Activated CD4-positive, CD25-positive, alpha-beta regulatory T cell treated with anti-CD3 and anti-CD28 coated beads, Interleukin-2, amount 50 U/mL, for 16 hours (primary cell): ENCODE measurements around the gene TAF3.

Source experiments
- DNase-seq: peaks from one replicate; pipeline ENCODE4 v3.0.0-alpha.2; 2020; ENCODE audit warnings: low read depth, low spot score

Gene TAF3

DNA sequence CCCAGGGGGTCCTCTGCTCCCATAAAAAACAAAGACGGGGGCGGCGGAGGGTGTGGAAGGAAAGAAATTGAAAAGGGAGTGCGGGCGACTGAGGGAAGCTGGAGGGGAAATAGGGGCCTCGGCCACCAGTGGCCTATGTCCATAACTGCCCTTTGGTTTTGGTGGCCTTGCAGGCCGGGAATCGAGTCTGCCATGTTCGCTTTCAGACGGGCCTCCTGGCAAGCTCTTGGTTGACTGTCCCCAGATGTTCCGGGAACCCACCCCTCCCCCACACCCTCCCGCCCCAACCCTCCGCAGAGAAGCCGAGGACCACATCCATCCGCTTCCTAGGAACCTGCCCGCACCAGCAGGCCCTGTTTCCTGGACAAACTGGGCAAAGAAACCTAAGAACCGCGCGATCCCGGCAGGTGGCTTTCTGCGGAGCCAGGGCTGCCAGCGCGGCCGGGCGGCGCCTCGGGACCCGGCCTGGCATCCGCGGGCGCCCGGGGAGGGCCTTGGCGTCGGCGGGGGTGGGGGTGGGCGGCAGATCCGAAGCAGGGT, 216.2 kb downstream of the TAF3 start:
- no peak for DNase-seq

DNA sequence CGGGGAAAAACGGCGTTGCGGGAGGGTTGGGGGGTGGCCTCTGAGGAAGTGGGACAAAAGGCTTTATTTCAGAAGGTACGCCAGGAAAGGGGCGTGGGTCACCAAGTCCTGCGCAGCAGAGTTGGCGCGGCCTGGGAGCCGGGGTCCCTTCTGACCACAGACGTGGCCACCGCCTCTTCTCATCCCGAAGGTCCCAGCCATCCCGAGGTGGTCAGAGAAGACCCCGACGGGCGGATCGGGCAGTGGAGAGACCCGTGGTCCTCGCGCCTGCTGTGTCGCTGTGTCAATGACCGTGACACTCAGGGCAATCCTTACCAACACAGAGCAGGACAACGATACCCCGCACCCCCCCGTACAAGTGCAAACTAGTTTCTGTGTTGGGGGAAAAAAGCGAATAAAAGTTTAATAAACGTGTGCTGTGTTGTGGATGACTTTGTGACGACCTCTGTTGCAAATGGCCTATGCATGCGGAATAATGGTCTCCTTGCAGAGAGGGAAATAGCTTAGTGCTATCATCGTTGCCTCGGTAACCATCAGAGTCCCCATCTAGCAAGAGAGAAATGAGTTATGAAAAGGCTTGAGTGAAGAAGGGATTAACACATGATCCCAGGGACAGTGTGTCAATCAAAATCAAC, 216.8 kb downstream of the TAF3 start:
- DNase-seq = no peak

DNA sequence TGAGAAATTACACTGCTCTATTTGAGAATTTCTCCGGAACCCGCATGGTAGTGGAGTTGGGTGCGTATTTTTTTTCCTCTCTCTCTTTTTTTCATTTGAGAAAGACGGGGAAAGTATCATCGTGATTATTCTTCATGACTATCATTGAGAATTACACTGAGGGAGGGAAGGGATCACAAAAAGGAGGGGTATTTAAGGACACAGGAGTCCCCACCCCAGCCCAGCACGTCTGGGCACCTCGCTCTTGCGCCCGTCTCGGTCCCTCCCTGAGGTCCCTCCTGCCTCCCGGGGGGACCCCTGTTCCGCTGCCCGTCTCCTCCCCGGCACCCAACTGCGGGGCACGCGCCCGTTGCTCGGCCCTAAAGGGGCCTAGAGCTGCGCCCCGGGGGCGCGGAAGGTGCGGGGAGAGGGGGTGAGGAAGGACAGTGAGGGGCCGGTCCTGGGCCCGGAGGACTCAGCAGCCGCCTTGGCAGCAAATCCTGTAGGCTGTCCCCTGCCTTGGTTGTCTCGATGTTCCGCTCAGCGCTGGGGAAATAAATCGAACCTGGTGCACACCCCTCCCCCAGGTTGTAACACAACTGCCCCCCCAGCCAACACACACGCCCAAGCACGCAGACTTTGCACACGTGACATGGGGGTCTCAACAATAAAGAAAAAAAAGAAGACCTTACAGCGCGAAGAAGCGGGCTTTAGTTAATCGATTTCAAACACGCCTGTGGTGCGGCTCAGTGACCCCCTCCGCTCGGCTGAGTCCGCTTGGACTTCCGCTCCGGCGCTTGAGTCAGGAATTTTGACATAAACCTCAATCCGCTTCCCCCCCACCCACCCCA, 217.6 kb downstream of the TAF3 start:
- DNase-seq = no peak

DNA sequence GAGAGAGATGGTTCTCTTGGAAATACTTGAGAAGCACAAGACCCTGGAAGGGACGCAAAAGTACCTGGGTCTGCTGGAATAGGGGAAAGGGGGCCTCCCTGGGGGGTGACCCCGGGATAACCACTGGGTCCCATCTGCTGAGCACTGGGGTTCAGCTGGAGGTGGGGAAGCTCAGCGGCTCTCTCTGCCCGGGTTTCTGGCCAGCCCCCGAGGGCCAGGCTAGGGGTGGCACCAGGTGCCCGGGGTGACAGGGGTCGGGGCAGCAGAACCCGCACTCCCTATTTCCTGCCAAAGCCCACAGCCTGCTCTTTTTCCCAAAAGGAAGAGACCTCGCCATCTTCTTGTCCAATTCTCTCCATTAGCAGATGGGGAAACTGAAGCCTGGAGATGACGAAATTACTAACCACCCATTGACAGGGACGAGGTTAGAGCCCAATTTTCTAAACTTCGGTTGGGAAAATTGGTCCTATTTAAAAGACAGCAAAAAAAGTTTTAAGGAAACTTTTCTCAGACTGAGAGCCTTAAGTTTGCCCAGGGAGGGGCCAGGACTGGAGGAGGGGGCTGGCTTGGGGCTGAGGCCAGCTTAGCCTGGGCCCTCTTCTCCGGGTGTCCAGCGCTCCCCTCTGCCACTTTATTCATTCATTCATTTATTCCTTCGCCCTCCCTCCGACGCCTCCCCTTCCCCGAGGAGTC, 218.3 kb downstream of the TAF3 start:
- DNase-seq = no peak

DNA sequence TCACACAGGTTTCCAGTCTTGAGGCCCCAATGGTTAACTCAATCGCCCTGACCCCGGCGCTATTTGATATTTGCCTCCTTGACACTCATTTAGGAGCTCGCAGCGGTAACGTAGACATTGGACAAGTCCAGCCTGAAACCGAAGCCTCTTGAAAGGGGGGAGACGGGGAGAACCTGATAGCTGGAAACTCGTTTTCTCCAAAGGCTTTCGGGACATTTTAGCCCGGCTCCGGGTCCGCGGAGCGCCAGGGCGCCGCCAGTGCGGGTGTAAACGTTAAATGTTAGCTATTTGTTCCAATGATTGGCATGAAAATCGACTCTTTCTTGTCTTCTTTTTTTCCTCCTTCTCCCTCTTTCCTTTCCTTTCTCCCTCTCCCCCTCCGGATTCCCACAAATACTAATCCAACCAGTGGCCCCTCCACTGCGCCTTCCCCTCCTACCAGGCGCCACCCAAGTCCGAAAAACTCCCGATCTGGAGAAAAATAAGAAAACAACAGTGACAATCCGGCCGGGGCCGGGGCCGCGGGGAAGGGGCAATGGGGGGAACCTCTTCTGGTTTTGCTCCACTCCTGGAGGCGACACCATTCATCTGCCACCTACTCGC, 219.0 kb downstream of the TAF3 start:
- DNase-seq = no peak

DNA sequence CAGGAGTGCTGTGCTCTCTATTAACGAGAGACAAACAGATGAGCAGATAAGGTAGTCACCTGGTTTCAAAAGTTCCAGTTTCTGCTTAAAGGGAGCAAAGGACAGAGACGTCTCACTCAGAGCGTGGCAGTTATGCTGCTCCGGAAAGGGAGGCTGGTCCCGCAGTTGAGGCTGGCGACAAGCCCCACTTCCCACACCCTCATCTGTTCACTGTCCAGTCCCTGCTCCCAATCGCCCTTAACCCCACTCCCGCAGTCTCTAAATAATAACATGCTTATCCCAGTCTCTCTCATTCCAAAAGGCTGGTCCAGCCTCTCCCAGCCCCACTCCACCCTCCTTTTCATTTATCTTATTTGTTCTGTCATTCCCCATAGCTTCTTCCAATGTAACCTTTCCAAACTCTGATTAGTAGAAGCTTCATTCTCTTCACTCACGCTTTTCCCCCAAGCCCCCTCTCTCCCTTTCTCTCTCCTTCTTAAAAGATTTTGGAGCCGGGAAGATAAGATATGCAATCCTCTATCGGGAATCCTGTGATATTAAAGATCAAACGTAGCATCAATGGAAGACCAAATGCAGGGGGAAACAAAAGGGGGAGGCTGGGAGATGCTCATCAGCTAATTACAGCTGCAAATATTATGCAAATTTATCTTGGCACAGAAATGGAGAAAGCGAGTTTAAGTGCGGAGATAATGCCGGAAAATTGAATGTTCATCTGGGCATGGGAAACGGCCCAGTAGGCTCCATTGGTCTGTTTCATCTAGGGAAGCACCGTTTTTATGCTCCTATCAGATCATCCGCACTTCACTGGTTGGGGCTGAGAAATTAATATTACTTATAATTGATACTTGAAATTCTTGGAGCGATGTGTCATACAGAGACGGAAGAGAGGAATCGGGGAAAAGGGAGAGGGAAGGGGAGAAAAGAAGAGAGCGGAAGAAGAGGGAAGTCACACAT, 219.9 kb downstream of the TAF3 start:
- DNase-seq = no peak

DNA sequence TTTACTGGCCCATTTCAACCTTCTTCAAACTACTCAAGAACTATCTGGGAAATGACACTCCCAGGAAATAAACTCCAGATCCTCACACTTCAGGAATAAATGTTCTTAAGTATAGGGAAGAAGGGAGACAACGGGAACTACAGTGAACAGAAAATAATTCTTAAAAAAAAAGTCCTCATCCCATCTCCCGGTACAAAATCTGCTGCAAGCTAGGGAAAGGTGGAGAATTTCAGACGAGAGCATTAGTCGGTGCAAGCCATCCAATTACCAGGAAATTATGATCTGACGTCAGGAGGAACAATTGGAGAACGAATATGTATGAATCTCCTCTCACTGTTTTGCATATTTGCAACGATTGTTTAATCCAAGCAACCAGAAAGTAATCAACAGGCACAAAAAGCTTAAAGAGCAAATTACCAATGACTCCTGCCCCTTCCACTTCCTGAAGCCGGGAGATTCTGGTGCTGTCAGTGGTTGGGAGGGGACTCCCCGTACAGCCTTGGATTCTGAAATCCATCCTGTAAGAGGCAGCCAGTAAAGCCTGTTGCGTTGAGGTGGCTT, 221.1 kb downstream of the TAF3 start:
- DNase-seq = no peak

DNA sequence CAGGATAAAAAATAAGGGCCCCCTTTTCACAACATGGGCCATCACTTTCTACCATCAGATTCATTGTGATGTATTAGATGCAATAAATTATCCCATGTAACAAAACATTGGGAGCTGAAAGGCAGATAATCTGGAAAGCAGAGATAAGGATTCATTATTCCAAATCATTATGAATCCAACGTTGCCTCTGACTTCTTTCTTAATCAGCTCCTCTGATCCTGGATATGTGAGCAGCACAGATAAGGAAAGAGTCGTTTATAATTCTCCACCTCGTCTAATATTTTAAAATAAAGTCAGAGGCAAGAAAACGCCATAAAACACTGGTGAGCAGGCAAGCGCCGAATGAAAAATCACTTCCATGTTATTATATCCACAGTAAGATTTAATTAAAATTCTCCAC, 222.3 kb downstream of the TAF3 start:
- DNase-seq = no peak

DNA sequence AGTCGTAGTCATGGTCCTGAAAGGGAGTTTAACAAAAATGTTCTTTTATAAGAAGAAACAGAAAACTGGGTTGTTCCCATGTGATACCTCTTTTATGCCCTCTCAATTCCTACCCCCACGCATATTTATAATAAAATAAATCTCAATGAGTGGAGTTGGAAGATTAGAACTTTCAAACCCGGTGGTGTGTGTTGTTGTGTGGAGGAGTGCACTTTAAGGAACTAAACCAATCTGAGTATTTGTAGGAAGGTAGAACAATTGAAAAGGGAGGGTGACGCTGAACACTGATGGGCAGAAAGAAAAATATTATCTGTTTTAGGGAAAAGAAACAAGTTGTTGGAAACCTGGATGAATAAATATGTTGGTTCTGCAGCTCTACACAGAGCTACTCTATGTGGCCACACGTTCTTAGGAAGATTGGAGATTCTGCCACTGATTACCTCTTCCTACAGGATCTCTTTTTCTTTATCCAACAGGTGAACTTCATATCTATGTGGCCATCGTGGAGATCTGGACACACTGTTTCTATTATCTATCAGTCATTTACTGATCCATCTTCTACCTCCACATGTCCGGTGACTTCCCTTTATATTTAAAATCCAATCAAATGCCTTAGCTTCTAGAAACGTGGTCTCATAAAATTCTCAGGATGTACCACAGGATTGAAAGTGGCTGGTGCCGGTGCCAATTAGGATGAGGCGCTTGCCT, 223.1 kb downstream of the TAF3 start:
- DNase-seq = no peak

DNA sequence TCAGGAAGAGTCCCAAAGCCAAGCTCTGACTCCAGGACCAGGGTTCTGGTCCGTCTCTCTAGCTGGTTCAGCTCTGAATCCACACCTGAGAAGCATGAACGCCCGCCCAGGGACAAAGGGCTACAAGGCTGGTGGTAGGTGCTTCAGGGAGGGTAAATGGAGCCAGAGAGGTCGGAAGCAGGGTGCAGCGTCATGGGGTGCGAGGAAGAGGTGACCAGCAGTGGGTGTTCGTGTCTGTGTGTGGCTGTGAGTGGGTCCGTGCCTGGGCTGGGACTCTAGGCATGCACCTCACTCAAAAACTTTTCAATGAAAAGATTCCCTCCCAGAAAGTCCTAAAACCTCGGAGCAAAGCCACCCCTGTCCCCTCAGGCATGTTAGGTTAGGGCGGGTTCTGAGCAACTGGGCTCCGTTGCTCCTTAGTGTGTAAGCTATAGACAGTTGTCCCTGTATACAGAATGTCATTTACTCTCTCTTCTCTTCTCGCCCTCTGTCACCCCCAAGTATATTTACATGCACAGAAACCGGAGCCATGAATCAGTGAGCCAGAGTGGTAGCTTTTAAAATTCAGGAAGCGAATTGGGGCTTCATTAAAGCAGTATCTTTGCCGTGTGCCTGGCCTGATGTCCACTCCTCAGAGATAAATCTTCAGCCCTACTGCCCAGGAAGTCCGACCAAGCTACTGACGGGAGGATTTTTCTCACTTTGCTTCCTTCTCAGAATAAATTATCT, 223.9 kb downstream of the TAF3 start:
- DNase-seq = no peak

DNA sequence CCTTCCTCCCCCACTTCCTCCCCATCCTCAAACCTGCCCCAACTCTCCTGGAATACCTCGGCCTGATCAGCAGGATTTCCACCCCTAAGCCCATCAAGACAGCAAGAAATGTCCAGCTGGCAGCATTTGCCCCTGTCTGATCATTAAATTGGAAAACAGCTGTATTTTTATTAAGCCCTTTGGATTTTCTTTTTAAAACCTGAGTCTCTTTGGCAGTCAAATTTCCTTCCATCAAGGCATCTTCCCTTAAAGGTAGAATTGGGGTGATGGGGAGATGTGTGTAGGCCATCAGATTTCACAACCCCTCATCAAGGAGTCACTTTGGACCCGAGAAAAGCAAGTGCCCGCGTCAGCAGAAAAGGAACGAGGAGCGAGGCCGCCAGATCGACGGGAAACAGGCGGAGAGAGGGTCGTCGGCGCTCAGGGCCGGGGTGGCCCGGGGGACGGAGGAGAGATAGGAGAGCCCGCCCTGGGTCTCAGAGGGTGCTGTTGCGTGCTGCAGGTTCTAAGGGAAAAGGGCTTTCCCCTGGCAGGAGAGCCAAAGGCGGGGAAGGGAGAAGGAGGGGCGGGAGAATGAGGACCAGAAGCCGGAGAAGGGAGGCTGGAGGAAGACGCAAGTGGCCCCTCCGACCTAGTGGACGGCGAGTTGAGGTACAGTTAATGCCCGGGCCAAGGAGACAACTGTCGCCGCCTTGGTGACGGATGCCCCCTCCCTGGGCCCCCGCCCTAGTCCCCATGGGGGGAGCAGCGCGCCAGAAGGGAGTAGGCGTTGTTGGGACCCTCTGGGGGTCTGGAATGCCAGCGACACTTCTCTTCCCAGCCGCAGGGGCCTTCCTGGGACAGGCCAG, 224.6 kb downstream of the TAF3 start:
- no peak for DNase-seq

DNA sequence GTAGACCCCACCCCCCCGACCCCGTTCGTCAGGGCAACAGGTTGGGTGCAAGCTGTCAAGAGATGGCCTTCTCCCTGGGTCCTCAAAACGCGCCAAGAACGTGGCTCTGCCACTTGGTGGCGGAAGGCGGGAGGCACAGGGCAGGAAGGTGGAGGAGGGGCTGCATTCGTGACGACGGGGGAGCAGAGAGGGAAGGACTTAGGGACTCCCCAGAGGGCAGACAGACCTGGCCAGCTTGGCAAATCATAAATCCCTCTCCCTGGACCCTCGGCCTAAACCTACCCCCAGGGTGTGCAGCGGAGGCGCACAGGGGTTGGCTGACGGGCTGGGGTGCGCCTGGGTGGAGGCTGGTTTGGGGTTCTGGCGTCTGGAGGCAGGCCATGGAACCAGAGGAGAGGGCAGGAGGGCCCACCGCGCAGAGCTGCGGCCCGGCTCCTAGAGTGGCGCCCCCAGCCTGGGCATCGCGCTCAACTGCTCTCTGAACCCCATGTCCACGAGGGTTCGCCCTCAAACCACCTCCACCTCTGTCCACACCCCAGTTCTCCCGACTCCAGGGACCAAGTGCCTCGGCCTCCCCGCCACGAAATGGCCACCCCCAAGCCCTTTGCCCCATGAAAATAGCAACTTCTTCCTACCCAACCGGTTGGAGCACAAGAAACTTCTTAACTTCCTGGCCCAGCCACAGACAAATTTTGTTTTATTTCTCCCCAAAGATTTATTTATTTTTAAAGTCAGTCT, 225.4 kb downstream of the TAF3 start:
- no peak for DNase-seq

DNA sequence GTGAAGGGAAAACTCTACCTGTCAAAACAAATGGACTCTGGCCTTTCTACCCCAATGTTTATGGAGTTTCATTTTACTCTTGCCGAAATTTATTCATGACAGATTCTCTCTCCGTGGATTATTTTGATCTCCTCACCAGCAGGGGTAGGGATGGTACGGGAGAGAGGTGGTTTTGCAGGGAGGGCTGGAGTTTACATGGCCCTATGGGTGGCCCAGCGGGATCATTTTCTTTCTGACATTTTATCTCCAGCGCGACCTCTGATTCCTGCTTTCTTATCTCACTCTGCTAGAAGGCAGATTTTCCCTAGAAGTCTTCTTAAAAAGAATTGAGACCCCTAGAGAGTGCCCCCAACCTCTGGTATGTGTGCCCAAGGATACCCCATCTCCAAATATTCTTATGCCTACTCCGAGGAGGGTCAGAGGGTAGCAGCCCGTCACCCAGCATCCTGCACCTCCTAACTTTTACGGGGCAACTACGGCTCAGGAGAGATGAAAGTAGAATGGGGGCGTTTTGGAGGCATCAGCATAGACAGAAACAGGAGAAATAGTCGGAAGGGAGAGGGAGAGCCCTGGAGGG, 226.1 kb downstream of the TAF3 start:
- no peak for DNase-seq

DNA sequence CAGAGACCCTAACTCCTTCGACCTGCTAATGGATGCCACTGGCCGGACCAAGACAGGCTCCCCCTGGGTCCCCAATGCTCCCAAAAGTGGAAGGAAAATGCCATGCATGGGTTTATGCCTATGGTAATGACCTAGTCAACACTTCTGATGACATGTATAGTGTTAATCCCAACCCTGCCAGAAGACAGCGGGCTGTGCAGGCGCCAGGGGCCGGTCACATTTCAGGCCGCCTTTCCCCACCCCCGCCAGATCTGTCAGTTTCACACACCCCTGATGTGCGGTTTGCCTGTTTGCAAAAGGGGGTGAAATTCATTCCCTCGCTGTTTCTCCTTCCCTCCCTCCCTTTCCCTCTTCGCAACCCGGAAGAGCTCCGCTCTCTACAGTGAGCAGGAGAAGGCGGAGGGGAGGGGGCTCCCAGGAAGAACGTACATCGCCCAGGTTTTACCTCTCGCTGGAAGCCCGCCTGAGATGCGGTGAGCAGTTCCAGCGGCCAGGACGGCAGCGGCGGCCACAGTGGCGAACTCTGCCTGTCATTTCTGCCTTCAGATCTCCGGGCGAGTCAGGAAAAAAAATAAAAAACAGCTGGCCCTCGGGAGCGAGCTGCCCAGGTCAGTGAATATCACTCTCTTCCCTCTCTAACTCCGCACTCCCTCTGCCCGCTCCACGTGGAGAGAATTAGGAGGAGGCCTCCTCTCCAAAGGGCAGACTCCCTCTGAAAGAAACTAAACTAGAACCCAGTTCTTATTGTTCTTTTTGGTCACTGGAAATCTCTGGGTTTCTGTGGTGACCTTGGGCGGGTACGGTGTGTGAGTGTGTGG, 226.8 kb downstream of the TAF3 start:
- no peak for DNase-seq

DNA sequence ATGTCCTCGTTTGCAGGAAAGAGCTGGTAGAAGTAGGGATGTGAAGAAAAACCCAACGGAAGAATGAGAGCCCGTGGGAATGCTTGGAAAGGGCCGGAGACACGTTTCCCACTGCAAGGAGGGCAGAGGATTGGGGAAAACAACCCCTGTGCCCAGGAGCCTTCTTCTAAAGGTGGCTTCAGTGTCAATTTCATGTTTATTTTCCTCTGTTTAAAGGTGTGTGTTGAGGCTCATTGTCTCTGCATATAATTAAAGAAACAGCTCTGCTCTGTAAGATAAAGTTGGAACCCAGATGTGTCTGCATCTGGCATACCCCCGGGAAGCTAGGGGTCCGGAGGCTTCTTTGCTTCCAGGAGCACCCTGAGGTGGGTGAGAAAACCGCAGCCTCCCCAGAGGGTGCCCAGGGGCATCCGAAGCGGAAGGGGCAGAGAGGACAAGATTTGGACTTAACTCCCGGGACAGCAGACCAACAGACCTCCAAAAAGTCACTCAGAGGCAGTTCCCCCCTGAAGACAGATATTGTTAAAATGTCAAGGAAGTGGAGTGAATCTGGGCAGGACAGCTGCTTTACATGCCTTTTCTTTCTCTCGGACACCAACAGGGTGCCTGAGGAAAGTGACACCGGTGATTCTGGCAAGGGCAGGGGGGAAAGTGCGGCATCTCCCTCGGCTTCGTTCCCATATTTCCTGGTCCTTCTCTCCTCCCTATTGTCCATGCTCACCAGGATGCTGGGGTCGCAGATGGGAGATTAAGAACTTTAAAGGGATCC, 227.6 kb downstream of the TAF3 start:
- DNase-seq = no peak
